Heart right ventricle (tissue), 16 donors: ENCODE data around the gene TMEM79. TPM values are rescaled to one million over a fixed set of nuclear protein-coding genes. Genes with fewer than 3 reads are reported as not detected.

ENCODE experiments used
- ATAC-seq, 8 donors: fragments of 200-7000 bp; cut with Tn5 transposase; one replicate each; pipeline ENCODE4 v1.9.1; 2020; ENCODE audit warnings: mild to moderate bottlenecking in 8 of 8, moderate library complexity in 8 of 8, moderate number of reproducible peaks in 1 of 8
- DNase-seq, 2 donors: peaks; one replicate each; pipeline ENCODE4 v3.0.0-alpha.2; 2020
- H3K27ac ChIP-seq, 10 donors: fragments of 200-600 bp; sonication (generic) in 2 of 10; one replicate each; pipeline versions ENCODE4 v1.5.0 to v1.8.0; 2020 to 2022; ENCODE audit warnings: mild to moderate bottlenecking in 3 of 10
- H3K27me3 ChIP-seq, 7 donors: fragments of 200-600 bp; one replicate each; pipeline ENCODE4 v1.8.0; 2021 to 2022; ENCODE audit warnings: mild to moderate bottlenecking in 2 of 7
- H3K36me3 ChIP-seq, 9 donors: fragments of 200-600 bp; sonication (generic) in 1 of 9; one replicate each; pipeline versions ENCODE4 v1.5.0 to v1.8.0; 2020 to 2022; ENCODE audit warnings: mild to moderate bottlenecking in 2 of 9
- H3K4me1 ChIP-seq, 9 donors: fragments of 200-600 bp; sonication (generic) in 1 of 9; one replicate each; pipeline versions ENCODE4 v1.5.0 to v1.8.0; 2020 to 2022; ENCODE audit warnings: mild to moderate bottlenecking in 4 of 9
- H3K4me3 ChIP-seq, 10 donors: fragments of 200-600 bp; sonication (generic) in 2 of 10; one replicate each; pipeline versions ENCODE4 v1.5.0 to v1.8.0; 2020 to 2022; ENCODE audit warnings: mild to moderate bottlenecking in 7 of 10, moderate library complexity in 2 of 10
- H3K9me3 ChIP-seq, 11 donors: fragments of 200-600 bp in 10 of 11; sonication (generic) in 2 of 11; one replicate each; pipeline versions ENCODE4 v1.5.0 to v1.8.0; 2013 to 2022; ENCODE audit warnings: mild to moderate bottlenecking in 2 of 11, control low read depth in 1 of 11, moderate library complexity in 1 of 11
- WGBS, 2 donors: extraction: QIAGEN DNeasy Blood & Tissue Kit; methylation state at CpG; one replicate each; pipeline ENCODE4 v1.1.7; 2013; ENCODE audit warnings: inconsistent platforms in 1 of 2; 5-methylcytosine and 5-hydroxymethylcytosine counted together
- intact Hi-C, 10 donors: fragments of 100-400 bp; cut with DNase I; formaldehyde crosslinking; loops; one replicate each; pipeline versions ENCODE4 v1.11.1 to v1.14.2; 2022
- polyA plus RNA-seq, 2 donors: library from polyadenylated mRNA; stranded (reverse); fragments of 200-250 nt; gene quantifications; one replicate each; pipeline ENCODE4 v1.2.3, GENCODE V29; 2013
- total RNA-seq, 10 donors: library from RNA; stranded (reverse); fragmentation: NEBNext Ultra II Directional in 3 of 10; extraction: Animal tissue kit (Norgen Biotek cat#: 25700) in 3 of 10; gene quantifications; one replicate each; pipeline versions ENCODE4 v1.2.1 to v1.2.4, GENCODE V29; 2021 to 2023
- TF ChIP-seq, protein P1 (sequence below), 9 donors: fragments of 200-600 bp; sonication (generic) in 2 of 9; IDR thresholded peaks; one replicate each; pipeline versions ENCODE4 v1.5.0 to v1.8.0; 2021 to 2022; ENCODE audit warnings: antibody characterized with exemption in 9 of 9, mild to moderate bottlenecking in 5 of 9, moderate library complexity in 1 of 9
- donor health status: Arrhythmogenic right ventricular cardiomyopathy.
- donor health status: ischemic (EF 13 %, LVEDD 7.1; RV severe dilation, severe dysfunction).
- donor health status: healthy with polysubstance abuse.
- donor health status: DM: no; HTN: yes; CAD: no.
- donor health status: DM: no; HTN: no; CAD: no.
- donor health status: ischemic (EF 25% LVEDD 6.9; RV normal size, moderate dysfunction).
- donor health status: ischemic (EF 25% LVEDD 5.7; RV mildly dilated, moderate dysfunction).
- donor health status: healthy.
- donor health status: DM: yes; HTN: yes; CAD: no.
- donor health status: Ischemic cardiomyopathy.
- donor health status: ischemic (EF 35%, LVEDD 5.7; RV mildly dilated, moderate dysfunction).
- donor health status: nonischemic (EF 11% LVEDD 7.7; RV severe dilation, severe dysfunction).
- donor health status: DM: yes; HTN: yes; CAD: no.
- donor health status: PGD.
- donor health status: ischemic (EF 29% LVEDD 5.4; RV normal size, mild dysfunction).
- donor health status: nonischemic (EF 23%, LVEDD 6.1; RV moderate dilation, normal function).

TMEM79 gene
- total and polyA plus RNA-seq, 12 donors: 0.82 to 2.3 (median 1.7) TPM

DNA sequence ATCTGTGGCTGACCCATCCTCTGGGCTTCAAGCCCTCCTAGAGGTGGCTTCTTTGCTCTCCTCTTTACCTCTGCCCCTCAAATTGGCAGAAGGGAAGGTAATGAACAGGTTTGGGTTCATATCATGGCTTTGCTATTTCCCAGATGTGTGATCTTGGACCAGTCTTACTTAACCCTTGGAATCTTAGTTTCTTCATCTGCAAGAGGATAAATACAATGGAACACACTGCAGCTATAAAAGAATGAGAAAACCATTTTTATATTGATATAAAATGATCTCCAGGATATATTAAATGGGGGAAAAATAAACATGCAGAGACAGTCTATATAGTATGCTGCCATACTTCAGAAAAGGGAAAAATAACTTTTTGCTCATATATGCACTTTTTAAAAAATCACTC is 5.7 kb downstream of the TMEM79 start:
- DNase-seq (no peak), ATAC-seq (no peak)
- no peak overlapping the region for H3K27ac ChIP-seq
- intact Hi-C loops: no loop called here
- no peaks in the 10 kb centered on the region for H3K27me3 ChIP-seq
- peaks cover 0 to 42% (median 5%) of the 10 kb centered on the region in 9 donors for H3K36me3 ChIP-seq
- no peaks in the 10 kb centered on the region for H3K9me3 ChIP-seq
- H3K4me1 ChIP-seq: peaks cover 3 to 28% (median 17%) of the 10 kb centered on the region in 9 donors
- TF ChIP-seq, protein P1, sequence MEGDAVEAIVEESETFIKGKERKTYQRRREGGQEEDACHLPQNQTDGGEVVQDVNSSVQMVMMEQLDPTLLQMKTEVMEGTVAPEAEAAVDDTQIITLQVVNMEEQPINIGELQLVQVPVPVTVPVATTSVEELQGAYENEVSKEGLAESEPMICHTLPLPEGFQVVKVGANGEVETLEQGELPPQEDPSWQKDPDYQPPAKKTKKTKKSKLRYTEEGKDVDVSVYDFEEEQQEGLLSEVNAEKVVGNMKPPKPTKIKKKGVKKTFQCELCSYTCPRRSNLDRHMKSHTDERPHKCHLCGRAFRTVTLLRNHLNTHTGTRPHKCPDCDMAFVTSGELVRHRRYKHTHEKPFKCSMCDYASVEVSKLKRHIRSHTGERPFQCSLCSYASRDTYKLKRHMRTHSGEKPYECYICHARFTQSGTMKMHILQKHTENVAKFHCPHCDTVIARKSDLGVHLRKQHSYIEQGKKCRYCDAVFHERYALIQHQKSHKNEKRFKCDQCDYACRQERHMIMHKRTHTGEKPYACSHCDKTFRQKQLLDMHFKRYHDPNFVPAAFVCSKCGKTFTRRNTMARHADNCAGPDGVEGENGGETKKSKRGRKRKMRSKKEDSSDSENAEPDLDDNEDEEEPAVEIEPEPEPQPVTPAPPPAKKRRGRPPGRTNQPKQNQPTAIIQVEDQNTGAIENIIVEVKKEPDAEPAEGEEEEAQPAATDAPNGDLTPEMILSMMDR (IDR thresholded peaks at IDR 0.05): no peak
- H3K4me3 ChIP-seq: no peak overlapping the region

DNA sequence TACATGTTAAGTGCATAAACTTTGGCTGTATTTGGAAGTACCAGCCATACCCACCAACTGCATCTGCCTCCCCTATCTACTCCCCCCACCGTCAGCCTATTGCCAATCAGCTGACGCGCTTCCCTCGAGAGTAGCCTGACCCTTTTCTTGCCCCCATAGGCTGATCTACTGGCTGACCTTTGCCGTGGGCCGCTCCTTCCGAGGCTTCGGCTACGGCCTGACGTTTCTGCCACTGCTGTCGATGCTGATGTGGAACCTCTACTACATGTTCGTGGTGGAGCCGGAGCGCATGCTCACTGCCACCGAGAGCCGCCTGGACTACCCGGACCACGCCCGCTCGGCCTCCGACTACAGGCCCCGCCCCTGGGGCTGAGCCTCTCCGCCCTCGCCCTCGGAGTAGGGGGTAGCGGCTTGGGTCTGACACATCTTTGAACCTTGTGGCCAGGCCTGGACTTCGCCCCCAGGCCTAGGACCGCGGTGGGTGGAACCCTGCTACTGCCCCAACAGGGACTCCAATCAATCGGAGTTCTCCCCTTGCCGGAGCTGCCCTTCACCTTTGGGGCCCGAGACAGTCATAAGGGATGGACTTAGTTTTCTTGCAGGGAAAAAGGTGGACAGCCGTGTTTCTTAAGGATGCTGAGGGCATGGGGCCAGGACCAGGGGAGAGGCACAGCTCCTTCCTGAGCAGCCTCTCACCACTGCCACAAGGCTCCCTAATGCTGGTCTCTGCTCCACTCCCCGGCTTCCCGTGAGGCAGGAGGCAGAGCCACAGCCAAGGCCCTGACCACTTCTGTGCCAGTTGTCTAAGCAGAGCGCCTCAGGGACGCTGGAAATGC is 7.3 kb downstream of the TMEM79 start:
- Histone ChIP-seq H3K4me1 (peaks cover 5 to 39% (median 27%) of the 10 kb centered on the region in 9 donors), H3K4me3 (peak overlapping the region in 9 of 10 donors; percentile 29 to 59 (median 56)), H3K27ac (peak overlapping the region in 9 of 10 donors; percentile 54 to 83 (median 78)), H3K36me3 (peaks cover 0 to 37% (median 5%) of the 10 kb centered on the region in 9 donors), H3K27me3 (no peaks in the 10 kb centered on the region), H3K9me3 (no peaks in the 10 kb centered on the region)
- 11 to 14% methylated on average over 37 of the region's 37 CpGs for WGBS, 2 donors
- TF ChIP-seq, protein P1 (IDR thresholded peaks at IDR 0.05): no peak
- peak; percentile 87 to 90 for DNase-seq
- intact Hi-C loops: no loop called here
- peak; percentile 93 to 97 (median 94) for ATAC-seq

DNA sequence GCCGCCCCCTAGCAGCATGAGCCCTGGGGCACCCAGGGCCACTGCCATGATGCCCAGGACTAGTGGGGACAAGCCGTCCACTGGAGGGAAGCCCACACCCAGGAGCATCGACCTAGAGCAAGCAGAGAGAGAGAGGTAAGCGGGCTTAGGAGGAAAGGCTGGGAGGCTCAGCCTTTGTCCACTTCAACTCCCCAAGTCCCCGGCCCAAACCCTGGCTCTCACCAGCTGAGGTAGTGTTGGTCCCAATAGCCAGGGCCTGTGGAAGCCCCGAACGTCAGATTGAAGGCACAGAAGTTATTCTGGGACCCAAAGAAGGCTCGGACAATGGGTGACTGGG is 8.9 kb downstream of the TMEM79 start:
- no peak for DNase-seq
- Histone ChIP-seq H3K27ac (no peak overlapping the region), H3K4me1 (peaks cover 5 to 39% (median 27%) of the 10 kb centered on the region in 9 donors), H3K27me3 (no peaks in the 10 kb centered on the region), H3K4me3 (no peak overlapping the region), H3K9me3 (no peaks in the 10 kb centered on the region), H3K36me3 (peaks cover 0 to 34% (median 5%) of the 10 kb centered on the region in 9 donors)
- ATAC-seq: no peak
- 89 to 93% methylated on average over 8 of the region's 8 CpGs for WGBS, 2 donors
- TF ChIP-seq, protein P1 (IDR thresholded peaks at IDR 0.05): no peak
- intact Hi-C loops: no loop called here

DNA sequence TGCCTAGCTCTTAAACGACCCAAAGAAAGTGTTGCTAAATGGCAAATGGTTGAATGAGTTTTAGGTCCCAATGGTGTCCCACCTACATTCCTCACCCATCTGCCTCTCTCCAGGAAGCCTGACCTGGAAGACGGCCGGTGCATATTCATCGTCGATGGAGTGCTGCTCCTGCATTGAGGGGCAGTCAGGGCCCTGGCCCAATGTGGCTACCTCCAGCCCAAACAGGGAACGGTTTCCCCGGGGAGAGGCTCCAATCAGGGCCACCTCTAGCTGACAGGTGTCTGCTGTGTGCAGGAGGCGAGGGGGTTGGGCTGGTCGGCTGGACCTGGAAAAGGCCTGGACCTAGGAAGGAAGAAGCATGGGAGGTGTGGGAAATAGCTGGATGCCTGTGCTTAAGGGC is 9.8 kb downstream of the TMEM79 start:
- DNase-seq (no peak), ATAC-seq (no peak)
- 88 to 90% methylated on average over 9 of the region's 9 CpGs for WGBS, 2 donors
- TF ChIP-seq, protein P1 (IDR thresholded peaks at IDR 0.05): no peak
- Histone ChIP-seq H3K9me3 (no peaks in the 10 kb centered on the region), H3K4me1 (peaks cover 5 to 39% (median 27%) of the 10 kb centered on the region in 9 donors), H3K36me3 (peaks cover 0 to 26% (median under 1%) of the 10 kb centered on the region in 9 donors), H3K27ac (no peak overlapping the region), H3K4me3 (no peak overlapping the region), H3K27me3 (no peaks in the 10 kb centered on the region)
- intact Hi-C loops: no loop called here
